PFSK-1 (cell line): Measurements from ENCODE around the gene CCDC51.

ENCODE experiments used
- FOXP2 ChIP-seq: optimal IDR thresholded peaks from 2 replicates; pipeline ENCODE3; 2011; ENCODE audit warnings: borderline replicate concordance, control low read depth, inconsistent platforms; ENCODE audit not compliant: insufficient read depth; ENCODE audit errors: extremely low read length, extremely low read depth
- POLR2AphosphoS5 ChIP-seq: IDR thresholded peaks from 2 replicates; pipeline ENCODE4 v1.6.1; 2012; ENCODE audit warnings: low read depth, mild to moderate bottlenecking, control low read depth, low read length, moderate library complexity
- SIN3A ChIP-seq: IDR thresholded peaks from 2 replicates; pipeline ENCODE4 v1.6.1; 2012; ENCODE audit warnings: mild to moderate bottlenecking, low read length, moderate library complexity, borderline replicate concordance; ENCODE audit not compliant: insufficient read depth
- TAF1 ChIP-seq: IDR thresholded peaks from 2 replicates; pipeline ENCODE4 v1.6.1; 2012; ENCODE audit warnings: low read length, control low read depth, borderline replicate concordance; ENCODE audit not compliant: insufficient read depth
- TF ChIP-seq, protein P1 (sequence below), 2 experiments: IDR thresholded peaks; 2 replicates each; pipeline versions ENCODE4 v1.6.1 to v1.8.0; 2011 to 2012; ENCODE audit warnings: low read depth in 2 of 2, low read length in 2 of 2, control low read depth in 1 of 2, inconsistent platforms in 1 of 2, mild to moderate bottlenecking in 1 of 2, moderate library complexity in 1 of 2; ENCODE audit not compliant: insufficient read depth in 1 of 2

The CCDC51 gene

DNA sequence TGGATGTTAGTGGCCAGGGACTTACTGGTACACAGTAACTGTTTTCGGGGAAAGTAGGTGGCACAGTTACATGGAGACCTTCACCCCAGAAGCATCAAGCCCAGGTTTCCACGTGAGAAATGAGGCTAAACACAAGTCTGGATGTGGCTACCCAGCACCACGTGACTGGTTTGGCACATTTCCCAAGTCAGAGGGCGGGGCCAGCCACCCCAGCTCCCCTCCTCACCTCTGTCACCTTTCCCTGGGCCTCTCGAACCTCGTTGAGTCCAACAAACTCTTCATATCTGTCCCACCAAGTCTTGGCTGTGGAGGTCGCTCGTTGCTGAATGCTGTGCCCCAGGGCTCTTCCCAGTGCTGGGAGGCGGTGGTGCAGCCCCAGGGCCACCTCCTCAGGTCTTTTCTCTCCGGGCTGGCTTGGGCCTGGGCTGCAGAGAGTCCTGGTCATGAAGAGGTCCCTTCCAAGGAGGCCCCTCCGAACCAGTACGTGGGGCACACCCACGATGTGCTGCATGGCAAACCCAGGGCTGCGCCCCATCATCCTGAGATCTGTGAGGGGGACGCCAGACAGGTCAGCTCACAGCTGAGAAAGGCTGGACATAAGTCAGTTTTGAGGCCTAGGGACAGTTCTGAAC, 5.2 kb downstream of the CCDC51 start:
- TF ChIP-seq, protein P1, sequence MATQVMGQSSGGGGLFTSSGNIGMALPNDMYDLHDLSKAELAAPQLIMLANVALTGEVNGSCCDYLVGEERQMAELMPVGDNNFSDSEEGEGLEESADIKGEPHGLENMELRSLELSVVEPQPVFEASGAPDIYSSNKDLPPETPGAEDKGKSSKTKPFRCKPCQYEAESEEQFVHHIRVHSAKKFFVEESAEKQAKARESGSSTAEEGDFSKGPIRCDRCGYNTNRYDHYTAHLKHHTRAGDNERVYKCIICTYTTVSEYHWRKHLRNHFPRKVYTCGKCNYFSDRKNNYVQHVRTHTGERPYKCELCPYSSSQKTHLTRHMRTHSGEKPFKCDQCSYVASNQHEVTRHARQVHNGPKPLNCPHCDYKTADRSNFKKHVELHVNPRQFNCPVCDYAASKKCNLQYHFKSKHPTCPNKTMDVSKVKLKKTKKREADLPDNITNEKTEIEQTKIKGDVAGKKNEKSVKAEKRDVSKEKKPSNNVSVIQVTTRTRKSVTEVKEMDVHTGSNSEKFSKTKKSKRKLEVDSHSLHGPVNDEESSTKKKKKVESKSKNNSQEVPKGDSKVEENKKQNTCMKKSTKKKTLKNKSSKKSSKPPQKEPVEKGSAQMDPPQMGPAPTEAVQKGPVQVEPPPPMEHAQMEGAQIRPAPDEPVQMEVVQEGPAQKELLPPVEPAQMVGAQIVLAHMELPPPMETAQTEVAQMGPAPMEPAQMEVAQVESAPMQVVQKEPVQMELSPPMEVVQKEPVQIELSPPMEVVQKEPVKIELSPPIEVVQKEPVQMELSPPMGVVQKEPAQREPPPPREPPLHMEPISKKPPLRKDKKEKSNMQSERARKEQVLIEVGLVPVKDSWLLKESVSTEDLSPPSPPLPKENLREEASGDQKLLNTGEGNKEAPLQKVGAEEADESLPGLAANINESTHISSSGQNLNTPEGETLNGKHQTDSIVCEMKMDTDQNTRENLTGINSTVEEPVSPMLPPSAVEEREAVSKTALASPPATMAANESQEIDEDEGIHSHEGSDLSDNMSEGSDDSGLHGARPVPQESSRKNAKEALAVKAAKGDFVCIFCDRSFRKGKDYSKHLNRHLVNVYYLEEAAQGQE (IDR thresholded peaks at IDR 0.05; ENCODE audit: insufficient read depth in 1 of 2, low read depth in 2 of 2, low read length in 2 of 2), result no peak
- TF ChIP-seq TAF1 (no peak), POLR2AphosphoS5 (no peak), SIN3A (no peak), FOXP2 (no peak)

DNA sequence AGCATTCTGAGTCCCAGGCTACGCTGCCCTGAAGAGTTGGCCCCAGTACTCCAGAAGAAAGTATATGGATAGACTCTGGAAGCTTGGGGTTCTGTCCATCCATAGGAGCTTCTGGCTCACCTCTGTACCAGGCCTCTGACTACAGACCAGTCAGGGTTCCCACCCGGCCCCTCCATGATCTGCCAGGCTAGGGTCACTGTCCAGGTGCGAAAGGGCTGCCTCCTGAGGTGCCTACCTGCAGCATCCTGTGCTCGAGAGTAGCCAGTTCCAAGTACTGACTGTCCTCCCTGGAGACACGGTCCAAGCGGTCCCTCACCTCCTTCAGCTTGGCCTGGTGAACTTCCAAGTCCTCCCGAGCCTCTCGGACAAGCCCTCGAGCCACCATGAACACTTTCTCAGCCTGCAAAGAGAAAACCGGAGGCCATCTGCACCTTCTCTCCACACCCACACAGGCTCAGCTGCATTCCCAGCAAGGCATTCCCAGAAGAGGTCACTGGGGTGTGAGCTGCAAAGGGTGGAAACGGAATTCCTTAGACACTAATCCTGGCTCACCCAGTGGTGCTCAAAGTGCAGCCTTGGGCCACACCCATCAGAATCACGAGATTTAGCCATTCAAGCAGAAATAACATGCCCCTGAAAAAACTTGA, 6.3 kb downstream of the CCDC51 start:
- TF ChIP-seq SIN3A (no peak), POLR2AphosphoS5 (no peak), FOXP2 (no peak), TAF1 (no peak)
- TF ChIP-seq, protein P1 (IDR thresholded peaks at IDR 0.05; ENCODE audit: insufficient read depth in 1 of 2, low read depth in 2 of 2, low read length in 2 of 2), result no peak

- TF ChIP-seq, protein P1 (IDR thresholded peaks at IDR 0.05; ENCODE audit: insufficient read depth in 1 of 2, low read depth in 2 of 2, low read length in 2 of 2), result no peak
- no peak for TF ChIP-seq TAF1
- TF ChIP-seq SIN3A, result no peak
- no peak for TF ChIP-seq FOXP2
- no peak for TF ChIP-seq POLR2AphosphoS5
Measured at GRCh38 chr3:48432411-48433371, 7.2 kb downstream of the CCDC51 start.

DNA sequence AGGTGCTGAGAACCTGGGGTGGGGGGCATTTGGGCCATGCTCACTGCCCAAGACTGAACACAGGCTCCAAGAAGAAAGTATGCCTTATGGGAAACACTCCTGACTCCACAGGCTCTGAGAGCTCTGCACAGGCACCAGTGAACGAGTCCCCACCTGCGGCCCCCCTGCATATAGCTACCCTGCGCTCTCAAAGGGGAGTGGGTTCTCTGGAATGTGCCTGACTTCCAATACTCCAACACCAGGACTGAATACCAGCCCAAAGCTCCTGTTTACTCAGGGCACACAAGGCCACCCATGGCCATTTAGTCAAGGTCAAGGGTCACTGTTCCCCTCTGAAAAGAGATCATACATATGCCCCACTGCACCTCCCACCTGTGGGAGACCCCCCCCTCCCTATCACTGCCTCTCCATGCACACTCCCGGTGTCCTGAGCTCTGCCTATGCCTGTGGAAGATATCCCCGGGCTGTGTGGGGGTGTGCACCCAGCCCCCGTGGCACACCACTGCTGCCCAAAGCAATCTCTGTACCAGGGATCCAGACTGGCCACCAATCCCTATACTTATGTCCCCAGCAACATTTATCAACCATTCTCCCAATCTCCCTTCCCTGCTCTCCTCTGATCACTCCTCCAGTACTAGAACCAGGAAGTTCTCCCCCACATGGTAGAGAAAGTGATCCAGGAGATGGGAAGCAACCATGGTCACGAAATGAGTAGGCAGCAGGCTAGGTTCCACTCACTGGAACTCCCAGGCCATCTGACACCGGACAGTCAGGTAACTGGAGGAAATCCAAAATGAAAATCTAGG, 8.5 kb downstream of the CCDC51 start:
- TF ChIP-seq POLR2AphosphoS5, result no peak
- no peak for TF ChIP-seq FOXP2

- no peak for TF ChIP-seq SIN3A
- TF ChIP-seq POLR2AphosphoS5, result no peak
- TF ChIP-seq, protein P1 (IDR thresholded peaks at IDR 0.05; ENCODE audit: insufficient read depth in 1 of 2, low read depth in 2 of 2, low read length in 2 of 2), result no peak
- TF ChIP-seq TAF1, result no peak
Measured at GRCh38 chr3:48430708-48431101, 9.2 kb downstream of the CCDC51 start.
